ENCODE measurements around the gene IL18R1. TPM values are rescaled to one million over a fixed set of nuclear protein-coding genes. Genes with fewer than 3 reads are reported as not detected.

IL18R1 gene
- total and polyA plus RNA-seq, 2 donors (not counting 3 experiments of a cell fraction or from before 2014, with no cell fraction given), result 2.9 to 3.6 TPM

DNA sequence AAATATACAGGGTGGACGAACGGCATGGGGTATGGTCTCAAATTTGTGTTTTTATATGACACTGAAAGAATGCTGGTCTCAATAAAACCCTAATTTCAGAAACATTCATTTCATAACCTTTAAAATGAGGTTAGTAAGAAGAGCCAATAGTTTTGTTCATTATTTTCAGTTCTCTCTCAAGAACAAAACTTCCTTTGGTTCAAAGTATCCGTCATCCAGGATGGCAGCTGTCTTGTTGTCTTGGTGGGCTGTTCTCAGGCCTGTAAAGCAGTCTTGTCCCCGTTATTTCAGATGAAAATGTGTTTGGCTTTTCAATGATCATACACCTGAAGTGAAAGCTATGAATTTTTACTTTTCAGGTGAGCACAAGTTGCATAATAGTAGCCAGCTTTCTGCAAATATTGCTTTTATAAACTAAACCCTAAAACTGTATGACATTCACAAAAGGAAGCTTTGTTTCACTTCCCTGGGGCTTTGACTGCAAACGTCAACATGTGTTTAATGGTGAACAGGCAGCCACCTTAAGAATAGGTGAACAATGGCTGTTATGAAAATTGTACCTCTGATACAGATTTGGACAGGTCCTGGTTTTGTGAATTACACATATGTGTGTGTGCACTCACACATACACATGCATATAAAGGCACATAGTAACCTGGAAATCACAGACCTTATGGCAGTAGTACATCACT is 70.0 kb downstream of the IL18R1 start:
- H3K27ac ChIP-seq (ENCODE audit: insufficient read depth, low read depth, low read length), result no peak overlapping the region
- H3K9me1 ChIP-seq (replicated peaks; ENCODE audit: control insufficient read depth, extremely low read depth, insufficient read depth, low read length), result no peaks in the 10 kb centered on the region
- intact Hi-C loops (cut with micrococcal nuclease), result no loop called here
- H4K20me1 ChIP-seq (replicated peaks; ENCODE audit: control insufficient read depth, extremely low read depth, insufficient read depth, low read length), result no peaks in the 10 kb centered on the region
- H3K9me3 ChIP-seq (replicated peaks; ENCODE audit: control insufficient read depth, insufficient read depth, low read length), result no peaks in the 10 kb centered on the region
- H3K4me3 ChIP-seq (replicated peaks in 1 of 3; ENCODE audit: insufficient read depth in 1 of 3, low read depth in 1 of 3, low read length in 3 of 3), result no peak overlapping the region
- dilution Hi-C loops (cut with MboI; ENCODE audit: extremely low pct_ligation_motif_present, low sequenced_read_pairs), result no loop called here
- no peaks in the 10 kb centered on the region for H3K4me1 ChIP-seq (ENCODE audit: control insufficient read depth, extremely low read depth, insufficient read depth, low read length)
- ChIA-PET CTCF (no interaction called here), POLR2A (no interaction called here)
- TF ChIP-seq GATA2 (IDR thresholded peaks at IDR 0.05; ENCODE audit: insufficient read depth, insufficient read length, low read depth, low read length), result no peak
- TF ChIP-seq, protein P1, sequence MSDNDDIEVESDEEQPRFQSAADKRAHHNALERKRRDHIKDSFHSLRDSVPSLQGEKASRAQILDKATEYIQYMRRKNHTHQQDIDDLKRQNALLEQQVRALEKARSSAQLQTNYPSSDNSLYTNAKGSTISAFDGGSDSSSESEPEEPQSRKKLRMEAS (IDR thresholded peaks at IDR 0.05; ENCODE audit: insufficient read depth, insufficient read length), result no peak
- no peak for TF ChIP-seq POLR2A (IDR thresholded peaks at IDR 0.05; ENCODE audit: low read depth, low read length)
- no peak for TF ChIP-seq POLR2AphosphoS5 (IDR thresholded peaks at IDR 0.05; ENCODE audit: insufficient read depth, low read depth, low read length)
- TF ChIP-seq EZH2 (IDR thresholded peaks at IDR 0.05; ENCODE audit: borderline replicate concordance, low read depth, low read length, severe bottlenecking), result no peak
- TF ChIP-seq JUN (IDR thresholded peaks at IDR 0.05; ENCODE audit: borderline replicate concordance, insufficient read depth, insufficient read length, low read depth), result no peak
- no peak for TF ChIP-seq MYC (IDR thresholded peaks at IDR 0.05; ENCODE audit: low read depth, low read length)
- no peak for TF ChIP-seq FOS (IDR thresholded peaks at IDR 0.05; ENCODE audit: borderline replicate concordance, insufficient read depth, low read length)
- TF ChIP-seq, protein P2, sequence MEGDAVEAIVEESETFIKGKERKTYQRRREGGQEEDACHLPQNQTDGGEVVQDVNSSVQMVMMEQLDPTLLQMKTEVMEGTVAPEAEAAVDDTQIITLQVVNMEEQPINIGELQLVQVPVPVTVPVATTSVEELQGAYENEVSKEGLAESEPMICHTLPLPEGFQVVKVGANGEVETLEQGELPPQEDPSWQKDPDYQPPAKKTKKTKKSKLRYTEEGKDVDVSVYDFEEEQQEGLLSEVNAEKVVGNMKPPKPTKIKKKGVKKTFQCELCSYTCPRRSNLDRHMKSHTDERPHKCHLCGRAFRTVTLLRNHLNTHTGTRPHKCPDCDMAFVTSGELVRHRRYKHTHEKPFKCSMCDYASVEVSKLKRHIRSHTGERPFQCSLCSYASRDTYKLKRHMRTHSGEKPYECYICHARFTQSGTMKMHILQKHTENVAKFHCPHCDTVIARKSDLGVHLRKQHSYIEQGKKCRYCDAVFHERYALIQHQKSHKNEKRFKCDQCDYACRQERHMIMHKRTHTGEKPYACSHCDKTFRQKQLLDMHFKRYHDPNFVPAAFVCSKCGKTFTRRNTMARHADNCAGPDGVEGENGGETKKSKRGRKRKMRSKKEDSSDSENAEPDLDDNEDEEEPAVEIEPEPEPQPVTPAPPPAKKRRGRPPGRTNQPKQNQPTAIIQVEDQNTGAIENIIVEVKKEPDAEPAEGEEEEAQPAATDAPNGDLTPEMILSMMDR (IDR thresholded peaks at IDR 0.05; ENCODE audit: extremely low read depth in 1 of 2, insufficient read depth in 1 of 2, low read depth in 1 of 2, low read length in 2 of 2), result no peak
- DNase-seq (ENCODE audit: low read depth, low spot score) (no peak), FAIRE-seq (no peak)
- no TSS peak for BruUV-seq (replicated peaks)
- no peak overlapping the region for H3K4me2 ChIP-seq (ENCODE audit: insufficient read depth, low read length)
- no peaks in the 10 kb centered on the region for H3K36me3 ChIP-seq (ENCODE audit: control insufficient read depth in 2 of 2, extremely low read depth in 1 of 2, insufficient read depth in 2 of 2, low read length in 2 of 2)
- no peak overlapping the region for H3K9ac ChIP-seq (replicated peaks; ENCODE audit: extremely low read depth, insufficient read depth, low read length)
- H3K79me2 ChIP-seq (ENCODE audit: control insufficient read depth, insufficient read depth, low read length), result no peaks in the 10 kb centered on the region
- peaks cover 2 to 11% of the 10 kb centered on the region in 2 experiments for H3K27me3 ChIP-seq (ENCODE audit: control insufficient read depth in 2 of 2, insufficient read depth in 2 of 2, low read length in 2 of 2)
- no peak overlapping the region for H2AFZ ChIP-seq (ENCODE audit: low read depth, low read length)

Data from endothelial cell of umbilical vein (primary cell).